Fibroblast of peridontal ligament (primary cell): Measurements from ENCODE around the gene NGDN.

Experiments used
- DNase-seq: peaks from one replicate; pipeline ENCODE4 v3.0.0-alpha.2; 2010; ENCODE audit errors: extremely low read depth

NGDN gene

DNA sequence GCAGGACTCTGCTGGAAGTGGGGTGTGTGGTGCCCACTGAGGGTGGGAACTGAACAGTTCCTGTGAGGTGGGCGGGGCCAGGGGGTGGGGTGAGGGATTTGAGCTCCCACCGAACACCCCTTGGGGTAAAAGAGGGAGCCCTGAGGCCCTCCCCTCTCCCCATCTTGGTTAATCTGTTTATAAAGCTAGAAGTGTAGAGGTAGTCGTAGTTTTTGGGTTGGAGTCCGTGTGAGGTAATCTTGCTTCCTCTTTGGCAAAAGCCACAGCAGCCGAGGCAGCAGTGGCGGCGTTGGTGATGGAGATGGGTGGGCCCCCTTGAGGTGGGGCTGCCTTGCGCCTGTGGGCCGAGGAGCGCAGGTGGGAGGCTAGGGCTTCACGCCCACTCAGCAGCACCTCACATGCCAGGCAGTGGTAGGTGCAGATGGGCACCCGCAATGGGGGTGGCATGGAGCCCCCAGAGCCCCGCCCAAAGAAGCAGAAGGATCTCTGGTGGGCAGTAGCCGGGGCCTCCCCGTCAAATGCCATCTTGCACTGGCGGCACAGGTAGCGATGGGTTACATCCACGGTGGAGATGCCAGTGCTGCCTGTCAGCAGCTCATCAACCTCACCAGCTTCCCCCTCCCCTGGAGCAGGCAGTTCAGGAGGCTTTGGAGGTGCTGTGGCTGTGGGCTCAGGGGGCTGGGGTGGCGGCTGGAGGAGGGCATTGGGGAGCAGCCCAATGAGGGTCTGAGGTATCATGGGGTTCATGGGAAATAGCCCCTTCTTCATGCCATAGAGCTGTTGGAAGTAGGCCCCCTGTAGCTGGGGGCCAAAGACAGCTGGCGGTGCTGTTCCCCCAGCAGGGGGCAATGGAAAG lies 52.5 kb downstream of the NGDN start:
- DNase-seq, result no peak

- no peak for DNase-seq
Observed at GRCh38 chr14:23522643-23523198, 53.2 kb downstream of the NGDN start.

DNA sequence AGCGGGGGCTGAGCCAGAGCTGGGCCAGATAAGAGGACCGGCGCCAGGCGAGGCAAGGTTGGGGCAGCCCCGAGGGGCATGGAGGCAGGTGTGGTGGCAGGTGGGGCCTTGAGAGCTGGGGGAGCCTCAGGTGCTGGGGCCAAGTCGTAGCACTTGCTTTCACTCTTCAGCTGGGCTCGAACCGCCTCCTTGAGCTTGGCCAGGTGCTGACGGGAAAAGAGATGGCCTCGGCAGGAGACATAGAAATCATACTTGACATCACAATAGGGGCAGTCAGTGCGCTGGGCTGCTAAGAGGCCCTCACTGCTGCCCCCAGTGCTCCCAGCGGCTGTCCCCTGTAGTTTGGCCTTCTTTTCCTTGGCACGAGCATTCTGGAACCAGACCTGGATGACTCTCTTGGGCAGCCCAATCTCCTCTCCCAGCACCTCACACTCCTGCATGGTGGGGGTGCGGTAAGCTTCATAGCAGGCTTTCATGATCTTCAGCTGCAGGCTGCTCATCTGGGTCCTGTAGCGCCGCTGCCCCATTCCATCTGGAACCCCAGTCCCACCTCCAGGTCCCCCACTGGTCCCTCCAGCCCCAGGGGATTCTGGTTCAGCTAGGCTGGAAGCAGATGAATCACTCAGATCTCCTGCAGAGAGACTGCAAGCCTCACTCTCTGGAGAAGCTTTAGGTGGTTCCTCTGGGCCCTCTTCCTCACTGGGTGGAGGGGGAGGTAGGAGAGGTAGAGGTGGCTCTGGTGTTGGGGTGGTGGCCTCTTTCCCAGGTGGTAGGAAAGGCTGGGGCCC lies 53.9 kb downstream of the NGDN start:
- no peak for DNase-seq

GRCh38 chr14:23524954-23525353 lies 55.5 kb downstream of the NGDN start:
- no peak for DNase-seq

DNA sequence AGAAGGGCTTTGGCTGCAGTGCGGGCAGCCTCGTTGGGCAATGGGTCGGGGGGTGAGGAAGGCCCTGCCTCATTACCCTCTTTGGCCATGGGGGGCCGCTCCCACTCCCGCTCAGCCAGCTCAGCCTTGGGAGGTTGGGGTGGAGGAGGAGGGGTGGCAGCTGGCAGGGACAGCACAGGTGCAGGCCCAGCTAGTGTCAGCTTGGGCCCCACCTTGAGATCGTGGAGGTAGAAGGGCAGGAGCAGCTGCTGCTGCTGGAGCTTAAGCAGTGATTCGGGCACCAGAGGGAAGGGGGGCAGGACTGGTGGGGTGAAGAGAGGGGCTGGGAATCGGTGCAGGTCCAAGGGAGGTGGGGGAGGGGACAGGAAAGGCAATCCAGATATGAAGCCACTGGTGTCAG lies 56.1 kb downstream of the NGDN start:
- DNase-seq, result no peak
